RWPE2 (cell line): ENCODE measurements around the gene C19orf67.

ENCODE experiments used
- ATAC-seq: fragments of 200-7000 bp; cut with Tn5 transposase; 3 replicates; pipeline ENCODE4 v1.9.1; 2021; ENCODE audit warnings: low read depth
- DNase-seq: peaks from one replicate; pipeline ENCODE4 v3.0.0-alpha.2; 2020; ENCODE audit warnings: low spot score
- H3K27ac ChIP-seq: fragments of 450-650 bp; 2 replicates; pipeline ENCODE4 v1.5.1; 2017; ENCODE audit warnings: mild to moderate bottlenecking; ENCODE audit not compliant: poor library complexity, severe bottlenecking
- H3K27me3 ChIP-seq: fragments of 250-450 bp; sonication (Bioruptor Pico); 2 replicates; pipeline ENCODE4 v1.5.1; 2021; ENCODE audit warnings: mild to moderate bottlenecking, moderate library complexity; ENCODE audit not compliant: insufficient read depth, poor library complexity, severe bottlenecking
- H3K36me3 ChIP-seq: fragments of 250-450 bp; sonication (Bioruptor Pico); 2 replicates; pipeline ENCODE4 v1.5.1; 2020; ENCODE audit warnings: low read depth, mild to moderate bottlenecking, moderate library complexity
- H3K4me1 ChIP-seq: fragments of 250-450 bp; sonication (Bioruptor Pico); 2 replicates; pipeline ENCODE4 v1.5.1; 2021; ENCODE audit warnings: mild to moderate bottlenecking, moderate library complexity; ENCODE audit not compliant: insufficient read depth, poor library complexity, severe bottlenecking
- H3K4me3 ChIP-seq: fragments of 250-450 bp; sonication (Bioruptor Pico); 2 replicates; pipeline ENCODE4 v1.5.1; 2021; ENCODE audit warnings: mild to moderate bottlenecking, moderate library complexity; ENCODE audit not compliant: severe bottlenecking
- H3K9me3 ChIP-seq: fragments of 250-450 bp; sonication (Bioruptor Pico); 2 replicates; pipeline ENCODE4 v1.5.1; 2021; ENCODE audit warnings: mild to moderate bottlenecking, moderate library complexity; ENCODE audit not compliant: severe bottlenecking
- CTCF ChIP-seq: fragments of 450-650 bp; IDR thresholded peaks from one replicate; pipeline ENCODE4 v1.5.1; 2017; ENCODE audit warnings: mild to moderate bottlenecking, moderate library complexity; ENCODE audit not compliant: poor library complexity, severe bottlenecking

C19orf67 gene

GRCh38 chr19:14103310-14103709, 17.7 kb upstream of the C19orf67 start:
- Histone ChIP-seq H3K27ac (no peak overlapping the region), H3K9me3 (no peaks in the 10 kb centered on the region), H3K27me3 (no peaks in the 10 kb centered on the region), H3K4me3 (no peak overlapping the region), H3K36me3 (peaks cover 28% of the 10 kb centered on the region), H3K4me1 (no peaks in the 10 kb centered on the region)
- DNase-seq: no peak
- ATAC-seq: no peak
- TF ChIP-seq CTCF: no peak

GRCh38 chr19:14102756-14103155, 17.2 kb upstream of the C19orf67 start:
- TF ChIP-seq CTCF: no peak

GRCh38 chr19:14102102-14102696, 16.6 kb upstream of the C19orf67 start:
- DNase-seq: no peak

More at GRCh38 chr19:14102756-14103155, 17.2 kb upstream of the C19orf67 start:
- H3K36me3 ChIP-seq: peaks cover 28% of the 10 kb centered on the region
- no peaks in the 10 kb centered on the region for H3K4me1 ChIP-seq
- H3K27me3 ChIP-seq: no peaks in the 10 kb centered on the region
- no peak overlapping the region for H3K27ac ChIP-seq
- ATAC-seq (no peak), DNase-seq (no peak)
- no peak overlapping the region for H3K4me3 ChIP-seq
- H3K9me3 ChIP-seq: no peaks in the 10 kb centered on the region

GRCh38 chr19:14101003-14101545, 15.5 kb upstream of the C19orf67 start:
- no peak for ATAC-seq
- H3K36me3 ChIP-seq: peaks cover 30% of the 10 kb centered on the region
- H3K4me1 ChIP-seq: no peaks in the 10 kb centered on the region
- no peak for TF ChIP-seq CTCF
- H3K4me3 ChIP-seq: no peak overlapping the region
- no peaks in the 10 kb centered on the region for H3K27me3 ChIP-seq
- no peak for DNase-seq
- H3K9me3 ChIP-seq: no peaks in the 10 kb centered on the region
- H3K27ac ChIP-seq: no peak overlapping the region

More at GRCh38 chr19:14102102-14102696, 16.6 kb upstream of the C19orf67 start:
- TF ChIP-seq CTCF: no peak
- Histone ChIP-seq H3K4me1 (no peaks in the 10 kb centered on the region), H3K9me3 (no peaks in the 10 kb centered on the region), H3K4me3 (no peak overlapping the region), H3K27ac (no peak overlapping the region), H3K36me3 (peaks cover 28% of the 10 kb centered on the region), H3K27me3 (no peaks in the 10 kb centered on the region)
- ATAC-seq: no peak

GRCh38 chr19:14097532-14098151, 12.1 kb upstream of the C19orf67 start:
- Histone ChIP-seq H3K4me1 (no peaks in the 10 kb centered on the region), H3K9me3 (no peaks in the 10 kb centered on the region), H3K36me3 (peaks cover 24% of the 10 kb centered on the region), H3K27ac (no peak overlapping the region), H3K27me3 (no peaks in the 10 kb centered on the region), H3K4me3 (no peak overlapping the region)
- DNase-seq: no peak
- TF ChIP-seq CTCF: no peak
- ATAC-seq: no peak
